ENCODE measurements around the gene NEUROG1.

The NEUROG1 gene

GRCh38 chr5:135561266-135561665 lies 25.5 kb upstream of the NEUROG1 start:
- no peak for DNase-seq

- peak; percentile 74 for DNase-seq
Measured at GRCh38 chr5:135560858-135561257, 25.1 kb upstream of the NEUROG1 start.

GRCh38 chr5:135559354-135559753 lies 23.6 kb upstream of the NEUROG1 start:
- no peak for DNase-seq

DNA sequence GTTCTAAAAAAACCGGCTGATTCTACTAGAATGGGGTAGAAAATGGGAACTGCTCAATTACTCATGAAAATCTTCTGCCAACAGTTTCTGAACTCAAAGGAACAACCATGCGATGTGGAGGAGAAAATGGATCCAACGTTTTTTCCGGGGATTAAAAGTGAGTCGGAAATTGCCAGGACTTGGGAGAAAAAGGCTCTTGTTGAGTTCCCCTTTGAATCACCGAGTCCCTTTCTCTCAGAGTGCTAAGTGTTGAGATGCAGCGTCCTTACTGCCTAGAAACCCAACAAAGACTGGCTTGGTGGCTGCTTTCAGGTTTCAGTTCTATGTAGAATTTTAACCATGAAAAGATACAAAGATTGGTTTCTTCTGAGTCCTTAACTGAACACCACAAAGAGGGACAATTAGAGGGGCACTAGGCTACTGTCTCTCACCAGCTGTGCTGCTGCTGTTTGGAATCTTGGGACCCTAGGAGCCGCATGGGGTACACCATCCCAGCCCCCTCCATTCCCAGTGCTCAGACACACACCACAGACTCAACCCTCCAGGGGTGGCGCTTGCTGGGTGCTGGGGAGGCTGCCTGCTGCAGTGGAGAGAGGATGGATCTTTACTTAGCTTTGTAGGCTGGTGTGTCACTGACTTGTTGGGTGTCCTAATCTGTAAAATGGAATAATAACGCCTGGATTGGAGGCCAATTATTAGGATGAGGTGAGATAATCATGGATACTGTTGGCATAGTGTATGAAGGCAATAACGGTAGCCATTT lies 21.5 kb upstream of the NEUROG1 start:
- no peak for DNase-seq

DNA sequence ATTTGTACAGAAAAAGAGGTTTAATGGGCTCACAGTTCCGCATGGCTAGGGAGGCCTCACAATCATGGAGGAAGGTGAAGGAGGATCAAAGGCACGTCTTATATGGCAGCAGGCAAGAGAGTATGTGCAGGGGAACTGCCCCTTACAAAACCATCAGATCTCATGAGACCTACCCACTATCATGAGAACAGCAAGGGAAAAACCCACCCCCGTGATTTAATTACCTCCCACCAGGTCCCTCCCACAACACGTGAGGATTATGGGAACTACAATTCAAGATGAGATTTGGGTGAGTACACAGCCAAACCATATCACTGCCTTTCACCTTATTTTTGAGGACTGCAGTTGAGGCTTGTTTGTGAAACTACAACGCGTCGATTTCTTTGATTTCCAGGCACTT lies 20.9 kb upstream of the NEUROG1 start:
- no peak for DNase-seq

DNA sequence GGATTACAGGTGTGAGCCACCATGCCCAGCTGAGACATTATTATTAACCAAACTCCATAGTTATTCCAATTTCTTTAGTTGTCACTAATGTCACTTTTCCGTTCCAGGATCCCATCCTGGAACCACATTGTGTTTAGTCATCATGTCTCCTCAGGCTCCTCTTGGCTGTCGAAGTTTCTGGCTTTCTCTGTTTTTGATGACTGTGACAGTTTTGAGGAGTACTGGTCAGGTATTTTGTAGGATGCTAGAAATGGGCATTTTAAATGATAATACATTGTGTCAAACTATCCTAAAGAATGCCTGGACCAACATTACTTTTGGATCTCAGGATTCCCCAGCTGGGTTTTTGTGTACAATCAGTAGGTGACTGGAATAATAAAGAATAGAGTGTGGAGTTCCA lies 19.8 kb upstream of the NEUROG1 start:
- no peak for DNase-seq

DNA sequence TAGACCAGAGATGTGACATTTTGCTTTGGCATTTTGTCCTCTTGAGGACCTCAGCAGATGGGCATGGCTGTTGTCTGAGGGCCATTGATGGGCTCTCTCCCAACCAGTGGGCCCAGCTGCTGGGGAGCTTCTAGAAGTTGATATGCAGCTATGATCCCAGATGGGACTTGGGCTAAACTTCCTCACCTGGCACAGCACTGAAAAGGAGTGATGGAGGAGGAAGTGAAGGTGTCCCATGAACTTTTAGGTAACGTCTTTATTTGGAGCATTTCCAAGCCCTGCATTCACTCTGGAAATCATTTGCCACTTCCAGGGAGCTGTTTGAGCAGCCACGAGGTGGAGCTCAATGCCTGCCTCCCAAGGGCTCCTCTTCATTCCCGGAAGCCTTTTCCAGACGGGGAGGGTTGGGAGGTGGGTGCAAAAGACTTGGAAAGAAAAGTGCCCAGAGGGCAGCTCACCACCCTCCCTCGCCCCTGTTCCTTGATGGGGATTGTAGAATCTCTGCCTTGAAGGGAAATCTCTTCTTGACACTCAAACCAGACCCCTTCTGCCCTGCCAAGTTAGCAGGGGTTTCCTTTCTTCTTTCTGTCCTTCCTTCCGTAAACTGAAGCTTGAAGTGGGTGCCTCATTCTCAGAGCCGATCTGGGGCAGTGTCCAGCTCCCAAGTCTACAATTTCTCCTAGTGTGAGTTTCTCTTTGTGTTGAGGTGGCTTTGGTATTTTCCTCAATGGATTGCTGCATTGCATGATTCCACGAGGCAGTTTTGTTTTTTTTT lies 18.1 kb upstream of the NEUROG1 start:
- no peak for DNase-seq

DNA sequence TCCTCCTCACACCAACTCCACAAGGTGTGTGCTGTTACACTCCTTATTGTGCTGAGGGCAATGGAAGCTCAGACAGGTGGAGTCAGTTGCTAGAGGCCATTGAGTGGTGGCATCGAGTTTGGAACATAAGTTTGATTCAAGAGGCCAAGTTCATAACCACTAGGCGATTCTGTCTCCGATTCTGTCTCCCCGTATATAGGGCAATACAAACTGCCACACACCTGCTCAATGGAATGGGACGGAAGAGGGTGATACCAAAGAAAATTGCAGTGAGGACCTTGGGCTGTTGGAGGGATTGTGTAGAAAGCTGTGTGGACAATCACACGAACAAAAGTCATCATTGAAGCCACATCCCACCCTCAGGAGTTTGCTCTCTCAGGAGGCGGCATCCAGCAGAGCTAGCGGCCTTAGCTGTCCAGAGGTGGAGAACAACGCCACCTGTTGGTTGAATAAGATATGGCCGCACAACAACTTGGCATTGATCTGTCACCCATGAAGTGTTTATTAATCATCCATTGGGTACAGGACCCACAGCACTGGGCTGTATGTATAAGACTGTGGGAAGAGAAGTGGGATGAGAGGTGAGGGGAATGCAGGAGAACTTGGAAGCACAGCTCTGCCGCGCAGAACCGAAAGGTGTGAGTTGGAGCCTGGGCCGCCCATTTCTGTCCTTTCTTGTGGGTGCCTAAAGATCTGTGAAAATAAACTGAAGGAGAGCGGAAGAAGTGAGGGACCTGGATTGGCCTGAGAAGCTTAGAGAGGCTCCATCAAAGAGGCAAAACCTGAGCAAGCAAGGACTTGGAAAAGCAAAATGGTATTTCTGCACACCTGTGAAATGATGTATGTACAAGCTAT lies 16.1 kb upstream of the NEUROG1 start:
- DNase-seq = peak; percentile 78

GRCh38 chr5:135549413-135549812 lies 13.6 kb upstream of the NEUROG1 start:
- no peak for DNase-seq

DNA sequence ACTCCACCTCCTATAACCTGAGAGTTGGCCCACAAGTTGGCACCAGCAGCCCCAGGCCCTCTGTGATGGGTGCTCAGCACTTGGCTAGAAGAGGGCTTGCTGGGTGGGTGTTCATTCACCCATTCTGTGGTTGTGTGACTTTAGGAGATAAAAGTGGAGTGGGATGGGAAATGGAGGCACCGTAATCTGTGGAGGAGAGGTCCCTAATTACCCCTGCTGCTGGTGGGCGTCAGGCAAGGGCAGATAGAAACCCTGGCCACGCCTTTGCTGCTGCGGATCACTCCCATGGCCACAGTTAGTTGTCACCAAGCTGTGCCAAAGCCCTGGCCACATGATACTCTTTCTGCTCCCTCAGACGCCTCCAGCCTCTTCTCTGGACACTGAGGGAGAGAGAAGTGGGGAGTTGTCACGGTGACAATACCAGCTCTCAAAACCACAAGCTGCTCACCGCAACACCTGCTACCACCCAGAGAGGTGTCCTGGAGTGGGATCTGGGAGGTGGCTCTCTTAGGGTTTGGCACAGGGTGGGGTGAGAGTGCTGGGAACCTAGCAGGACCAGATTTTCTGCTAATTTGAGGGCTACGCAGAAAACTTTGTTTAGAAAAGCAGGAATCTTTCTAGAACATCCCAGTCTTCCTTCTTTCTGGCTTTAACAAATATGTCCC lies 12.0 kb upstream of the NEUROG1 start:
- DNase-seq = no peak

DNA sequence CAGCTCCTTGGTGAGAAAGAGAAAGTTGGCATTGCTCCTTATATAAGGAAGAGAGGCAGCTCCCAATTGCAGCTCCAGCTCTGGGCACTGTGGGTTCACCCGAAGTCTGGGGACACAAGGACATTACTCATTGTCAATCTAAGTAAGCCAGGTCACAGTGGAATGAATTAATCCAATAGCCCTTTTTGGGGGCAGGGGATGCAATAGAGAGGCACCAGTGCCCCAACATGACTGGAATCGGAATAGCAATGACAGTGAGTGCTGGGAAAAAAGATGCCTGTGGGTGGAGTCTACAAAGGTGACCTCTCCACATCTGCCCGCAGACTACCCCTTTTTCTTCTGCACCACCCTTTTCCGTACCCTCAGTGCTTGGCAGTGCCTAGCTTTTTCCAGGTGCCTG lies 11.1 kb upstream of the NEUROG1 start:
- no peak for DNase-seq

DNA sequence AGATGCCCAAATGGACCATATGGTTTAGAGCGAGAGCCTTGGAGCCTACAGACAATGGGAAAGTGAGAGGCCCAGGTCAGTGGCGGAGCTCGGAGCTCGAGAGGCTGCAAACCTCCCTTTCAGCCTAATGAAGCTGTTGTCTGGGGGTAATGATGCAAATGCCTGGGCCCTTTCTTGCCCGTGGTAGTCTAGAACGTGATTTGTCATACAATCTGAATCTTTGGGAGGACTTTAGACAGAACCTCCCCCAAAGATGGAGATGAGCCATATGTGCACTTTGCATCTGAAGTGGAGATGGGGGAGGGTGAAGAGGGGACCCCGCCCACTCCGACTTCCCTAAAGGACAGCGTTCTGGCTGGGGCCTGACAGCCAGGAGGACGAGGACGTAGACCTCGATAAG lies 10.3 kb upstream of the NEUROG1 start:
- no peak for DNase-seq

GRCh38 chr5:135545099-135545498 lies 9.3 kb upstream of the NEUROG1 start:
- no peak for DNase-seq

GRCh38 chr5:135543485-135544304 lies 7.9 kb upstream of the NEUROG1 start:
- no peak for DNase-seq

GRCh38 chr5:135543001-135543484 lies 7.3 kb upstream of the NEUROG1 start:
- no peak for DNase-seq

- no peak for DNase-seq
Measured at GRCh38 chr5:135541807-135542502, 6.2 kb upstream of the NEUROG1 start.

DNA sequence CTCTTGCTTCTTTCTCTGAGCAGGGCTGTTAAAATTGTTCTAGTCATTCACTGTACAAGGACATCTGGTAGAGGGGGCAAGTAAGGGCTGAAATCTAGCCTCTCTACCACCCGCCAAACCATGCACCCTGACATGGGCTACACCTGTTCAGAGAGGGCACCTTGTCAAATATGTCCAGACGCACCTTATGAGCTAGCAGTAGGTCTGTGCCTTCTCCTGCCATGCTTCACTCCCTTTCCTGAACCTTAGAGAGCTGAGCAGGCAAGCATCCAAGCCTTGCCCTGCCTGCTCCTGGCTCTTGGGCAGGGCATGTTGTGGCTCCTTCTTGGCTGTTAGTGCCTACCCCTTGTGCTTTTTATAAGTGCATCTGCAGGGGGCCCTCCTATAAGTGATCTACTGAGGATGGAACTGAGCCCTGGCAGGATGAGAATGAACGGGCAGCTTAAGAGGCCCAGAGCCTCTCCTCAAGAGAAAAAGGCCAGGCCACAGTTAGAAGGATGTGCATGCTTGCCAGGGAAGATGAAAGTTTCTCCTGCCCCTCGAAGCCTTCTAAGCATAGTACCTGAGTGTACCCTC lies 3.8 kb upstream of the NEUROG1 start:
- DNase-seq = no peak

GRCh38 chr5:135538261-135538660 lies 2.5 kb upstream of the NEUROG1 start:
- no peak for DNase-seq

GRCh38 chr5:135537745-135538144 lies 2.0 kb upstream of the NEUROG1 start:
- DNase-seq = no peak

DNA sequence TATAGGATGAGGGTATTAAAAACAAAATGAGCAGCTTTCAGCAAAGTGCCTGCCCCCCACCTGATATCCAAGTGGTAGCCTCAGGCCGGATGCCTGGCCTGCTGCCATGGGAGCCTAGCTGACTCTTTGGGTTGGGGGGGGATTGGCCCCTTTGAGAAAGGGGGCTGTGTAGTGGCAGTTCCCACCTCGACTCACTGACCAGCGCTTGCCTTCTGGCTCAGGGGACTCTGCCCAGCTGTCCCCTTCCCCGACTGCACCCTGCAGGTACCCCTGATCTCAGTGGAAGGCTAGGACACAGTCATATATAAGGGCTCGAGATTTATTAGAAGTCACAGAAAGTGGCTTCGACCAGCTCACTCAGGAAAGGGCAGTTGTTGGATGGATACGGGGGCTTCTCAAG lies 1.5 kb upstream of the NEUROG1 start:
- no peak for DNase-seq

- no peak for DNase-seq
Measured at GRCh38 chr5:135535420-135535819, 344 bp downstream of the NEUROG1 start.

Measured in kidney glomerular epithelial cell (primary cell).